ENCODE measurements around the gene TMPRSS11D.

The TMPRSS11D gene

GRCh38 chr4:67785528-67785927 lies 98.3 kb downstream of the TMPRSS11D start:
- DNase-seq (ENCODE audit: low read depth, low spot score): no peak
- CTCF ChIA-PET: no interaction called here
- POLR2A ChIA-PET: no interaction called here
- no peak overlapping the region for H3K4me3 ChIP-seq (ENCODE audit: low read depth, low read length)
- no peak for TF ChIP-seq CTCF (IDR thresholded peaks at IDR 0.05; ENCODE audit: insufficient read depth, low read length, missing control alignments)

GRCh38 chr4:67779631-67780030 lies 104.2 kb downstream of the TMPRSS11D start:
- DNase-seq (ENCODE audit: low read depth, low spot score): no peak
- ChIA-PET CTCF (interaction anchor here (0.9 kb wide), 1 partner anchor 27 kb away, joined by 3 read pairs; no protein-coding TSS in a partner anchor), POLR2A (no interaction called here)
- no peak overlapping the region for H3K4me3 ChIP-seq (ENCODE audit: low read depth, low read length)
- no peak for TF ChIP-seq CTCF (IDR thresholded peaks at IDR 0.05; ENCODE audit: insufficient read depth, low read length, missing control alignments)

GRCh38 chr4:67776746-67777145 lies 107.1 kb downstream of the TMPRSS11D start:
- ChIA-PET POLR2A (no interaction called here), CTCF (no interaction called here)
- TF ChIP-seq CTCF (IDR thresholded peaks at IDR 0.05; ENCODE audit: insufficient read depth, low read length, missing control alignments): no peak
- no peak for DNase-seq (ENCODE audit: low read depth, low spot score)
- no peak overlapping the region for H3K4me3 ChIP-seq (ENCODE audit: low read depth, low read length)
